Brain microvascular endothelial cell (primary cell): Measurements from ENCODE around the gene MORN5.

Source experiments
- DNase-seq: peaks from one replicate; pipeline ENCODE4 v3.0.0-alpha.2; 2020
- H3K27ac ChIP-seq: fragments of 250-450 bp; sonication (Bioruptor Pico); 2 replicates; pipeline ENCODE4 v1.5.1; 2020; ENCODE audit warnings: mild to moderate bottlenecking, moderate library complexity
- H3K27me3 ChIP-seq: fragments of 250-450 bp; sonication (Bioruptor Pico); replicated peaks from 2 replicates; pipeline ENCODE4 v1.5.1; 2020; ENCODE audit warnings: mild to moderate bottlenecking
- H3K36me3 ChIP-seq: fragments of 250-450 bp; sonication (Bioruptor Pico); replicated peaks from 2 replicates; pipeline ENCODE4 v1.5.1; 2020; ENCODE audit warnings: mild to moderate bottlenecking
- H3K4me3 ChIP-seq: 2 replicates; pipeline ENCODE4 v1.5.1; 2011; ENCODE audit warnings: low read depth, mild to moderate bottlenecking, control low read depth, low read length, moderate library complexity
- CTCF ChIP-seq: IDR thresholded peaks from 2 replicates; pipeline ENCODE4 v1.5.1; 2011; ENCODE audit warnings: low read depth, mild to moderate bottlenecking, moderate library complexity, low read length, control low read depth, inconsistent platforms; ENCODE audit errors: missing control alignments
- in situ Hi-C: cut with HindIII; loops from 2 replicates; pipeline ENCODE4 v1.10.0; 2017; ENCODE audit warnings: low sequenced_read_pairs, low pct_ligation_motif_present

Gene MORN5

GRCh38 chr9:122191584-122191983, 31.9 kb downstream of the MORN5 start:
- no peak overlapping the region for H3K27ac ChIP-seq

GRCh38 chr9:122192261-122192875, 32.7 kb downstream of the MORN5 start:
- Histone ChIP-seq H3K27ac (no peak overlapping the region), H3K4me3 (no peak overlapping the region), H3K36me3 (no peaks in the 10 kb centered on the region), H3K27me3 (peaks cover 4% of the 10 kb centered on the region)
- DNase-seq: no peak
- in situ Hi-C loops: no loop called here
- no peak for TF ChIP-seq CTCF

More at GRCh38 chr9:122191584-122191983, 31.9 kb downstream of the MORN5 start:
- no peaks in the 10 kb centered on the region for H3K36me3 ChIP-seq
- in situ Hi-C loops: no loop called here
- no peak overlapping the region for H3K4me3 ChIP-seq
- no peak for DNase-seq
- H3K27me3 ChIP-seq: peaks cover 2% of the 10 kb centered on the region
- no peak for TF ChIP-seq CTCF

- H3K36me3 ChIP-seq: no peaks in the 10 kb centered on the region
- H3K27me3 ChIP-seq: peaks cover 9% of the 10 kb centered on the region
- DNase-seq: peak; percentile 2
- H3K27ac ChIP-seq: no peak overlapping the region
- in situ Hi-C loops: no loop called here
- no peak overlapping the region for H3K4me3 ChIP-seq
- no peak for TF ChIP-seq CTCF
Observed at GRCh38 chr9:122192914-122193525, 33.3 kb downstream of the MORN5 start.

- no peak overlapping the region for H3K27ac ChIP-seq
Observed at GRCh38 chr9:122193651-122194050, 33.9 kb downstream of the MORN5 start.

GRCh38 chr9:122195875-122196274, 36.2 kb downstream of the MORN5 start:
- DNase-seq: no peak
- H3K36me3 ChIP-seq: no peaks in the 10 kb centered on the region
- no peak for TF ChIP-seq CTCF
- no peak overlapping the region for H3K4me3 ChIP-seq
- H3K27ac ChIP-seq: no peak overlapping the region
- H3K27me3 ChIP-seq: peaks cover 9% of the 10 kb centered on the region
- in situ Hi-C loops: no loop called here

More at GRCh38 chr9:122193651-122194050, 33.9 kb downstream of the MORN5 start:
- no peak for DNase-seq
- H3K36me3 ChIP-seq: no peaks in the 10 kb centered on the region
- no peak overlapping the region for H3K4me3 ChIP-seq
- in situ Hi-C loops: no loop called here
- peaks cover 9% of the 10 kb centered on the region for H3K27me3 ChIP-seq
- TF ChIP-seq CTCF: no peak
